NCI-H345 treated with DMSO at 0.1 percent for 48 hours (cell line): ENCODE measurements around the gene PYGO2.
A peak's percentile ranks its signal among the peaks of the same experiment; 100 is the strongest.
"Not testable (repeated sequence)": the region's sequence is repeated elsewhere in the genome, so short reads cannot be mapped to it uniquely, and the experiment has no call there.

ENCODE experiments used
- DNase-seq: peaks from one replicate; lab custom pipeline; 2025; ENCODE audit not compliant: unreplicated experiment; lab: John Stamatoyannopoulos, UW

Gene PYGO2

DNA sequence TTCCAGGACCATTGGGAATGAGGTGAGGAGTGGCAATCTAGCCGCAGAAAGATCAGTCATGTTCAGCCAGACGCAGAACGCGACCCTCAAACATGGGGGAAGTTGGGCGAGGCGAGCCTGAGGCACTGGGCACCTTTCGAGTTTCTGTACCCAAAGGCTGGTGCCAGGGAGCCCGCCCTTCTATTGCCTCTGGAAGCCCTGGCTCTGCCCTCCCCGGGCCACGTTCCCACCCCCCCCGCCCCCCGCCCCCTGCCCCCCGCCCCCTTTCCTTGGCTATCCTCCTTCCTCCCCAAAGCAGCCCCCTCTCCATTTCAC, 38.8 kb upstream of the PYGO2 start:
- no peak for DNase-seq

DNA sequence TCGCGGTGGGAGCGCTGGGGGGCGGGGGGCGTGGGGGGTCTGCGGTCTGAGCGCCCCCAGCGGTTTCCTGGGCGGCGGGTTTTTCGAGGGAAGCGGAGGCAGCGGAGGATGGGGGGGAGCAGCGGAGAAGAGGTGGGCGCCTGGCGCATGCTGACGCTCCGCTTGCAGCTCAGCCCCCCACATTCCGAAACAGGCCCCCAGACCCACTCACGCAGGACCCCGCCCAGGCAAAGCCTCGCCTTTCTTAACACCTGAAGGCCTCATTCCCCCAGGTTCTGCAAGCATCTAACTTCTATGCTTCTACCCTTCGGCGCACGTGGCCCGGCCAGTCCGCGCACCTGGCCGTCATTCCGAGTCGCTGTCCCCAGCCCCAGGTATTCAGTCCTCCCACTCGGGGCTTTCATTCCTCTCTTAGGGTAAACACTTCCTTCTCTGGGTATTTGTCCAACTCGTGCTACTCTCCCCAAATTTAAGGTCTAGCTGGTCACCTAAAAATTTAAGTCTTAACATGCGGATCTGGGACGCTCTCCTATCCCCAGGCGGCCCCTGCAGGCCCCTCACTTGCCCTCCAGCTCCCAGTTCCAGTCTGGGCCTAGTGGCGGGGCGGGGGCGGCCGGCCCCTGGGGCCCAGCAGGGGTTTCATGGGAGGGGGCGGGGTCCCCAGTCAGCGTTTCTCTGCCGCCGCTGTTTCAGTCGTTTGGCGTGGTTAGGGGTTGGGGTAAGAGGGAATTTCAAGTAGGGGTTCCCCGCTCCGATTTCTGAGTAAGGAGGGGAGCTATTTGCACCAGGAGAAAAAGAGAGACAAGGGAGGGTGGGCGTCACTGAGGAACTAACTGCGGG, 38.2 kb upstream of the PYGO2 start:
- peak; percentile 77 for DNase-seq

DNA sequence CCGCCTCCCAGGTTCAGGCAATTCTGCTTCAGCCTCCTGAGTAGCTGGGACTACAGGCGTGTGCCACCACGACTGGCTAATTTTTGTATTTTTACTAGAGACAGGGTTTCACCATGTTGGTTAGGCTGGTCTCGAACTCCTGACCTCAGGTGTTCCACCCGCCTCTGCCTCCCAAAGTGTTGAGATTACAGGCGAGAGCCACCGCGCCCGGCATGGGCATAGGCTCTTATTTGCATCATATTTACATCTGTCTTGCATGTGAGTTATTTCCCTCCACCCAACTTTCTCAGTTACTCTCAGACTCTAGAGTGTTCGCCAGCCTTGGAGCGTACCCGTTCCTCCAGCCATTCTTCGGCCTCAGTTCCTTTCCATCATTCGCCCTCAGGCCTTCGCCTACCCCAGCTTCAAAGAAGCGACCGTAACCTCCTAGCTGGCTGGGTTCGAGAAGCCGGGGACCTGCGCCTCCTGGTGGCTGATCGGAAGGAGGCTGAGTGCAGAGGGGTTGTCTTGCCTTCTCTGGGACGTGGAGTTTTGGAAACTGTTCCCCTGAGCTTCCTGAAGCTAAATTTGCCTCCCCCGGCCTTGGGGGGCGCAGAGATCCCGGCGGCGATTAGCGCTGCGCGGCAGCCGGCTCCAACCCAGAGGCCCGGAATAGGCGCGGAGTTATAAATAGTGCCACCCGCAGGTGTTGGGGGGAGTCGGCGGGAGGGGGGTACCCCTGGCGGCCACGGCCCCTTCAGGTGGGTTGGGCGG, 37.4 kb upstream of the PYGO2 start:
- DNase-seq = peak; percentile 84

DNA sequence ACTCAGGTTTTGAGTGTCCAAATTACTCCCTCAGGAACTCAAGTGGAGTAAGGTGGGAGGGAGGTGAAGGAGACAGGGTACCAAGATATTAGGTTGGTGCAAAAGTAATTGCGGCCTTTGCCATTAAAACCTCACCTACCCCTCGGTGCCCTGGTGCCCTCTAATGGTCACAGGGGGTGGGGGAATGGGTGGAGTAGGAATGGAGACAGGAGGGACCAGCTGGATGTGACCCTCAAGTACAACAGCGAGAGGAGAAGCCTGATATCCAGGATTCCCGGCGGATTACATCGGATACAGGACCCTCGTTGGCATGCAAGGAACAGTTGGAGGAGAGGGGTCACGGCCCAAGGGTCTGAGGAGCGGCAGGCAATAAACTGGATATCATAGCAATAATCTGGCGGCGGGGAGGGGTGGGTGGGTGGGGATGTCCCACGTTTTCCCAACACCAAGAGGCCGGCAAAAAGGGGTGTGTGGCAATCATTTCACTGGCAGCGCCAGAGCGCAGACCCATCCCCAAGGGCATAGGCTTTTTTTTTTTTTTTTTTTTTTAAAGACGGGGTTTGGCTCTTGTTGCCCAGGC, 36.7 kb upstream of the PYGO2 start:
- no peak for DNase-seq

DNA sequence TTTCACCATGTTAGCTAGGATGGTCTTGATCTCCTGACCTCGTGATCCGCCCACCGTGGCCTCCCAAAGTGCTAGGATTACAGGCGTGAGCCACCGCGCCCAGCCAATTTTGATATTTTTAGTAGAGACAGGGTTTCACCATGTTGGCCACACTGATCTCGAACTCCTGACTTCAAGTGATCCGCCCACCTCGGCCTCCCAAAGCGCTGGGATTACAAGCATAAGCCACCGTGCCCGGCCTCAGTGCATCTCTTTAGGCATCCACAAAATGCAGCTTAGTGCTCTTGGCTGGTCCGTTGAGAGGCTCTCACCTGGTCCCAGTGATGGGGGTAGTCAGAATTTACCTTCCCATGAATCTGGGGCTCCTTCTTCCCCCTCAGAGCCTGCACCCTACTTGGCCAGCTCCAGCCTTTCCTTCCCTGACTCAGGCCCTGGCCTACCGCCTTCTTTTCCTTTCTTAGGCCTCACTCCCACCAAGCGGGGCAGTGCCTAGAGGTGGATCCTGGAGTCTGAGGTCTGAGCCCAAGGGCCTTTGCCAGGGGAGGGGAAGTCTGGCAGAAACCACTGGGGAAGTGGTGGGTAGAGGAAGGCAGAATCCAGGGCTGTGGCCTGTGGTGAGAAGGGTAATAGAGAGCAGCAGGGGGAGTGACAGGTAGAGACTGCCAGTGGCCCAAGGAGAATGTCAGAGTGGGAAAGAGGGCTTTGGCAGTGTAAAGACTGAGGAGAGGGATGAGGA, 35.6 kb upstream of the PYGO2 start:
- no peak for DNase-seq

DNA sequence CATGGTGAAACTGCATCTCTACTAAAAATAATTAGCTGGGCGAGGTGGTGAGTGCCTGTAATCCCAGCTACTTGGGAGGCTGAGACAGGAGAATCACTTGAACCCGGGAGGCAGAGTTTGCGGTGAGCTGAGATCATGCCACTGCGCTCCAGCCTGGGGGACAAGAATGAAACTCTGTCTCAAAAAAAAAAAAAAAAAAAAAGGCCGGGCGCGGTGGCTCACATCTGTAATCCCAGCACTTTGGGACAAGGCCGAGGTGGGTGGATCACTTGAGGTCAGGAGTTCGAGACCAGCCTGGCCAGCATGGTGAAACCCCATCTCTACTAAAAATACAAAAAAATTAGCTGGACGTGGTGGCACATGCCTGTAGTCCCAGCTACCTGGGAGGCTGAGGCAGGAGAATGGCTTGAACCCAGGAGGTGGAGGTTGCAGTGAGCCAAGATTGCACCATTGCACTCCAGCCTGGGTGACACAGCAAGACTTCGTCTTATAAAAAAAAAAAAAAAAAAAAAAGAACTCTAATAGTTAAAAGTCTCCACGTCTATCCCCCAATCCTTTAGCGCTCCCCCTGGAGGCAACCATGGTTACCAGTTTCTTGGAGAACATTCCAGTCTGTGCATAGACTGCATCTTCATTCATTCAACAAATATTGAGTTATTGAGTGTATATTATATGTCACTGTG, 33.9 kb upstream of the PYGO2 start:
- not testable (repeated sequence) for DNase-seq

DNA sequence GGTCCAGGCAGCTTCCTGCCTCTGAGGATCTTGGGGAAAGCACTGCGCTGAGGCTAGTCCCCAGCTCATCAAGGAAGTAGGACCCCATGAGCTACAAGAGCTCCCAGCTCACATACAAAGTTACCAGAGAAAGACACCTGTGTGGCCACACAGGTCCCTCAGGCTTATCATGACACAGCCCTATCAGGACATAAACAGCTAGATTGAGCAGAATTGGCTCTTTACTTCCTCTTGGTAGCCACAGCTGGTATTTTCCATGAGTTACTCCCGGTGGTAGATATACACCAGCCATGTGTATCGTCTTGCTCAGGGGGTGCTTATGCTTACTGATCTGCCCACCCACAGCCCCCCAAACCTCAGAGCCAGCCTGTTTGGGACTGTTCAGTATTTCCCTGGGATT, 33.0 kb upstream of the PYGO2 start:
- DNase-seq = no peak

DNA sequence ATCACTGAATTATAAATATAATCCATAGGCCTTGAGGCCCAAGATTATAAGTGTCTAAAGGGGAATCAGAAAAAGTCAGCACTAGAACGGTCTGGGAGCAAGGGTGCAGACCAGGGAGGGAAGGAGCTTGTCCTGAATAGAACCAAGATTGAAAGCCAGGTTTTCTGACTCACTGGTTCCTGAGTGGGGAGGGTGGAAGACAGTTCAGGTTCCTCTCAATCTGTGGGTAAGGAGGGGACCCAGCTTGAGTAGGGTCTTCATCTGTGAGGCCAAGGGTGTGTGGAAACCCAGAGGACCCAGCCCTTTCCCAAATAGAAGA, 32.6 kb upstream of the PYGO2 start:
- no peak for DNase-seq

DNA sequence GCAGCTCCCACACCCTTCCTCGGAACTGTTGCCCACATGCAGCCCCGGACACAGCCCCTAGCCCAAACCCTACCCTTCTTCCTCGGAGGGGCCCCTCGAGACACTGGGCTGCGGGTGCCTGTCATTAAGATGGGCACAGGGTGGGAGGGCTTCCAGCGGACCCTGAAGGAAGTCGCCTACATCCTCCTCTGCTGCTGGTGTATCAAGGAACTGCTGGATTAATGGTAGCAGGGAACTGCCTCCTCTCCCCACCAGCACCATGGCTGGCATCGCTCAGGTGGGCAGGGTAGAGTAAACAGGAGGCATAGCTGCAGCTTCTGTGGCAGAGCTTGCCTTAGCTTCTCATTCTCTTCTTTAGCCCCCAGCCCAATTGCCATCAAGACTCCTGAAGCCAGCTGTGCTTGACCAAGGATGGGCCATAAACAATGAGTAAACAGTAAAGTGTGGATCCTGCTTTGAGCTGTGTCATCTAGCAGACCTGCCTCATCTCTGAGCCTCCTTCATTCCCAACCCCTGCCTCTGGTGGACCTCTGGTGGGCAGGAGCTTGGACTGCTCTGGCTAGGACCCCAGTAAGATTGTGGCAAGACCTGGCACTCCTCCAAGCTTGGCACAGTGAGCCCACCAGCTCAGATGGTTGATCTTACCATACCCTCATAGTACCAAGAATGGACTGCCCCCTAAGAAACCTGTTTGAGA, 32.1 kb upstream of the PYGO2 start, which contains the start of gene LENEP:
Gene LENEP, plus strand, starts transcription at position 15 of the 697 bp plus-strand sequence. Its CDS starts 22 bp downstream, at position 37.
- DNase-seq = no peak

DNA sequence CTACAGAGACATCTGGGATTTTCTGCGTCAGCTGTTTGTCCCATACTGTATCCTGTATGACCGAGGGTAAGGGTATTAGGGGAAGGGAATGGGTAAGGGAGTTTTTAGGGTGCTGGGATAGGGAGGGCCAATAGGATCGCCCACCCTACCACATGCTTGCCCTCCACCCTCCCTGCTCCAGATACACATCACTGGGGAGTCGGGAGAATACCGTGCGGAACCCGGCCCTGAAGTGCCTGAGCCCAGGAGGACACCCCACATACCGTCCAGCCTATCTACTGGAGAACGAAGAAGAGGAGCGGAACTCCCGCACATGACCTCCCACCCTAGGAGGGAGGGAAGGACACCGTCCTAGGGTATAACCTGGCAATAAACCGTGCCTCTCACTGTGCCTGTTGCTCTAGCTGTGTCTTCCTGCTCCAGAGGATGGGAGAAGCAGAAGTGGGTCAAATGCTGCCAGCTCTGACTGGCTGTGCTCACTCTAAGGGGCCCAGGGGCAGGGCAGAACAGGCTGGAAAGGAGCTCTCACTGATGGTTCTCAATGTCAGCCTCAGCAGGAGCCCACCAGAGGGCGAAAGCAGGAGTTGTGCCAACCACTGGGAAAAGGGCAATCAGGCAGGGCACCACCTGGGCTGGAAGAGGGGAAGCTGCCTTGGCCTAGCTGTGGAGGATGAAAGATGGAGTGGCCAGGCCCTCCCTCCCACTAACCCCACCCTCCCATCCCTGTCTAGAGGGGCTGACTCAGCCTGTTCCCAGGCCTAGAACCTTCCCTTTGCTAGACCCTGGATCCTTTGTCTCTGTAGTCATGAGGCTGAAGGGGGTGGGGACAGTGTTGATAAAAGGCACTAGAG, 31.4 kb upstream of the PYGO2 start:
- DNase-seq = no peak

DNA sequence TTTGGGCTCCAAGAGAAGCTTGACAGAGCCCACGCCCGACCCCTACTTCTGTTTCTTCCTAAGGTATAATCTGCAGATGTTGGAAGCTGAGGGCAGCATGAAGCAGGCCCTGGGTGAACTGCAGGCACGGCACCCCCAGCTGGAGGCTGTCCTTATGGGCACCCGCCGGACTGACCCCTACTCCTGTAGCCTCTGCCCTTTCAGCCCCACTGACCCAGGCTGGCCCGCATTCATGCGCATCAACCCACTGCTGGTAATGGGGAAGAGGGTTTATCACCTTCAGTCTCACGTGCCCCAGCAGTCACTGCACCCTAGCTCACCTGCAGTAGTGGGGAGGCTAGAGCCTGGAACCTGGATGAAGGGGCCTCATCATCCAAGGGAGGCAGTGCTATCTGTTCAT, 28.7 kb upstream of the PYGO2 start:
- no peak for DNase-seq

DNA sequence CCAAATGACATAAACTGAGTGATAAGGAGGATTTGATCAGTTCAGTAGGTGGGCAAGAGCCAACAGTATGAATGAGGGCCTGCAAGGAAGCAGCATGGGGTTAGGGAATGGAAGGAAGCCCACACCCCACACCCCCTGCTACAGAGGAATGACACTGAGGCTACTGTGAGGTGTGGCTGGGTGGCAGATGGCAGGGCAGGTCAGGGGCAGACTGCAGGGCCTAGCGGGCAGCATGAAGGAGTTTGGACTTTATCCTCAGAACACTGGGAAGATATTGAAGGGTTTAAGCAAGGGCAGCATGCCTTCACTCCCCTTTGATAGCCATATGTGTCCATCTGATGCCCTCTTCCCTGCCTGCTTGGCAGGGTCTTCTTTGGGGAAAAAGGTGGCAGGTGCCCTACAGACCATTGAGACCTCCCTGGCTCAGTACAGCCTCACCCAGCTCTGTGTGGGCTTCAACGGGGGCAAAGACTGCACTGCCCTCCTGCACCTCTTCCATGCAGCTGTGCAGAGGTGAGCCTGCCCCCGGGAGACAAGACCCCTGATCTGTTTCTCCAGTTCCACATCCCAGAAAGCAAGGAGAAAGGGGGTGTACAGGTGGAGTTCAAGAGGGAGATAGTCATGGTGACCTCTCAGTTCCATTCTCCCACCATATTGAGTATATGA, 27.7 kb upstream of the PYGO2 start:
- DNase-seq = no peak

DNA sequence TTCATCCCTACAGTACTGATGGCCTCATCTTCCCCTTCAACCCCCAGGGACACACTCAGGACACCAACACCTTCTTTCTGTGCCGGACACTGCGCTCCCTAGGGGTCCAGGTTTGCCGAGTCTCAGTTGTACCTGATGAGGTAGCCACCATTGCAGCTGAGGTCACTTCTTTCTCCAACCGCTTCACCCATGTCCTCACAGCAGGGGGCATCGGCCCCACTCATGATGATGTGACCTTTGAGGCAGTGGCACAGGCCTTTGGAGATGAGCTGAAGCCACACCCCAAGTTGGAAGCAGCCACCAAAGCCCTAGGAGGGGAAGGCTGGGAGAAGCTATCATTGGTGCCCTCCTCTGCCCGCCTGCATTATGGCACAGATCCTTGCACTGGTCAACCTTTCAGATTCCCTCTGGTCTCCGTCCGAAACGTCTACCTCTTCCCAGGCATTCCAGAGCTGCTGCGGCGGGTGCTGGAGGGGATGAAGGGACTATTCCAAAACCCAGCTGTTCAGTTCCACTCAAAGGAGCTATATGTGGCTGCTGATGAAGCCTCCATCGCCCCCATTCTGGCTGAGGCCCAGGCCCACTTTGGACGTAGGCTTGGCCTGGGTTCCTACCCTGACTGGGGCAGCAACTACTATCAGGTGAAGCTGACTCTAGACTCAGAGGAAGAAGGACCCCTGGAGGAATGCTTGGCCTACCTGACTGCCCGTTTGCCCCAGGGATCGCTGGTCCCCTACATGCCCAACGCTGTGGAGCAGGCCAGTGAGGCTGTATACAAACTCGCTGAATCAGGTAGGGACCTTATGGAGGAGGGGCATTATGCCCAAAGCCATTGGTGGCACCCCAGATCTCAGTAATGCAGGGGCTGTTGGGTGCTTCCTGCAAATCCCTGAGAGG, 26.7 kb upstream of the PYGO2 start:
- no peak for DNase-seq

DNA sequence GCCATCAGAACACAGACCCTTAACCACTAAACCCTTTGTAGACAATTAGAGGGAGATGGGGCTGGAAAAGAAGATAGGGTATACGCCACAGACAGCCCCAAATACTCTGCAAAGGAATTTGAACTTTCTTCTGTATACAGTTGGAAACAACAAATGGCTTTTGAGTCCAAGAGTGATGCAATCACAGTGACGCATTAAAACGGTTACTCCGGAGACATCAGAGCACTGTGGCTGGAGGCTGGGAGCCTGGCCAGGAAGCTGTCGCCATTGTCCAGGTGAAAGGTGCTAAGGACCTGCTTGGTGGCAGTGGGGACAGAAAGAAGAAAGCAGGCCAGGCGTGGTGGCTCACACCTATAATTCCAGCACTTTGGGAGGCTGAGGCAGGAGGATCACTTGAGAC, 25.7 kb upstream of the PYGO2 start:
- DNase-seq = no peak

DNA sequence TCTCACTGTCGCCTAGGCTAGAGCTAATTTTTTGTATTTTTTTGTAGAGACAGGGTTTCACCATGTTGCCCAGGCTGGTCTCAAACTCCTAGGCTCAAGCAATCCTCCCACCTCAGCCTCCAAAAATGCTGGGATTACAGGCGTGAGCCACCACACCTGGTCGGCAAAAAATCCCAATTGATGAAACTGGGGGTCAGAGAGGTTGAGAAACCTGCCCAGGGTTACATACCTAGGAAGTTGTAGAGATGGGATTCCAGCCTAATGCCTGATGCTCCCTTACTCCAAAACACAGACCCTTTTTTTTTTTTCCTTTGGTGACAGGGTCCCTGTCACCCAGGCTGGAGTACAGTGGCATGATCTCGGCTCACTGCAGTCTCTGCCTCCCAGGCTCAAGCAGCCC, 25.2 kb upstream of the PYGO2 start:
- DNase-seq = not testable (repeated sequence)

DNA sequence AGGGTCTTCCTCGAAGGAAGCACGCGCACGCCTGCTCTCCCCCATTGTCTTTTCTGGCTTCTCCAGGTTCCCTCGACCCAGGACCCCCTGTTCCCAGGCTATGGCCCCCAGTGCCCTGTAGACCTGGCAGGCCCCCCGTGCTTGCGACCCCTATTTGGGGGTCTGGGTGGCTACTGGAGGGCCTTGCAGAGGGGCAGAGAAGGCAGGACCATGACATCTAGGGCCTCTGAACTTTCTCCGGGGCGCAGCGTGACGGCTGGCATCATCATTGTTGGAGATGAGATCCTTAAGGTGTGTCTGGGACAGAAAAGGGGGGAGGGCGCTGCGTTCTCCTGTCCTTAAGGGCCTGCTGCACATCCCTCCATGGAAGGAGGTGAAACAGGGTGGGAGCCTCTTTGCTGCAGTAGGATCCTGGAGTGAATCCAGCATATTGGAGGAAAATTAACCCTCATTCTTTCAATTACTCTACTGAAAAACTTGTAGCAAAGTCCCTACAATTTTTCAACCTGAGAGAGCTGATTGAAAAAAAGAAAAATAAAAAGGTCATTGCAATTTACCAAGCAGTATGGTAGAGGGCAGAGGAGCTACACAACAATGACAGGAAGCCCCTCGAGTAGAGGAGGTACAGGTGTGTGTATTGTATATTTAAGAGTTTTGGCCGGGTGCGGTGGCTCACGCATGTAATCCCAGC, 22.3 kb upstream of the PYGO2 start:
- no peak for DNase-seq

DNA sequence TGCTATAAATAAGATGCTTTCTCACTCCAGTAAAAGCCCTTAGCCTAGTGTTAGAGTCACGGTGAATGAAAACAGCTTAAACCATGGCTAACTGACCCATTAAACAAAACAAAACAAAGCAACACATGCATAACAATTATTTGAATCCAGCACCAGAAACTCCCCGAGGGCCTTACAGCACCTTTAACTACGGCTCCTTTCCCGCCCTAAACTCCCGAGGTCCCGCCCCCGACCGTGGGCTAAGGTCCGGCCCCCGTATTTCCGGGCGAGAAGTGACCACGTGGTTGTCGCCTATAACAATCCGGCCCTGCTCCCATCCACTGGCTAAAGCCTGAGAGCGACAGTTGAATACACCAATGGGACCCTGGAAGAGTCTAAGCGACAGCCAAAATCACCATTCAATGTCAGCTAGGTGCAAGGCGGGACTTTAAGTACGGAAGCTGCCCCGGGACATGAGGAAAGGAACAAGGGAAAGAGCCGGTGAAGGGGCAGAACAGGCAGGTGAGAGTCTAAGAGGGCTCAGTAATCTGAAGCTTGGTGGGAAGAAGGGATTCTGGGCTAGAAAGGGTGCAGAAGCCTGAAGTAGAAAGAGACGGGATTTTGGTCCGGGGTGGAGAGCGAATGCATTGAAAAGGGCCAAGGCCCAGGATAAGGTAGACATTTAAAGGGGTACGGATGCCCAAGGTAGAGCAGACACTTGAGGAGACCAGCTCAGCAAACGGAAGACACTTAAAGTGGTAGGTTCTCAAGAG, 21.5 kb upstream of the PYGO2 start, which contains the start of gene FLAD1:
Gene FLAD1, plus strand, starts transcription at position 448 of the 752 bp plus-strand sequence. CDS start 351 bp downstream, outside the sequence.
- DNase-seq = peak; percentile 100
